ENCODE measurements around the gene IL6R. TPM values are rescaled to one million over a fixed set of nuclear protein-coding genes. Genes with fewer than 3 reads are reported as not detected.

IL6R gene
- total RNA-seq, 4 donors from 2014 or later = 44.7 to 59.4 (median 55.5) TPM

- TF ChIP-seq POLR2AphosphoS5 (IDR thresholded peaks at IDR 0.05) (peak; percentile 13), CTCF (IDR thresholded peaks at IDR 0.05) (no peak), EP300 (IDR thresholded peaks at IDR 0.05) (no peak), POLR2A (IDR thresholded peaks at IDR 0.05) (no peak)
- no peaks in the 10 kb centered on the region for H3K9me3 ChIP-seq
- H3K27ac ChIP-seq = peak overlapping the region in 3 of 4 donors; percentile 55 to 63 (median 57)
- H3K27me3 ChIP-seq = no peaks in the 10 kb centered on the region
- H3K36me3 ChIP-seq = peaks cover 0 to 100% of the 10 kb centered on the region in 2 donors
- peak; percentile 91 for ATAC-seq
- 35 to 58% methylated on average over 4 to 5 of the region's 5 CpGs for WGBS, 2 donors (ENCODE audit: low coverage in 1 of 2)
- no peak overlapping the region for H3K4me3 ChIP-seq
- H3K4me1 ChIP-seq = peaks cover 0 to 24% (median 11%) of the 10 kb centered on the region in 3 donors
Observed at GRCh38 chr1:154453574-154454352, 48.6 kb downstream of the IL6R start.

GRCh38 chr1:154454386-154455120 lies 49.4 kb downstream of the IL6R start:
- no peak for ATAC-seq
- H3K27ac ChIP-seq = peak overlapping the region in 3 of 4 donors; percentile 55 to 63 (median 57)
- H3K4me1 ChIP-seq = peaks cover 0 to 28% (median 11%) of the 10 kb centered on the region in 3 donors
- H3K9me3 ChIP-seq = no peaks in the 10 kb centered on the region
- TF ChIP-seq CTCF (IDR thresholded peaks at IDR 0.05) = no peak
- no peak for TF ChIP-seq POLR2A (IDR thresholded peaks at IDR 0.05)
- no peak for TF ChIP-seq EP300 (IDR thresholded peaks at IDR 0.05)
- TF ChIP-seq POLR2AphosphoS5 (IDR thresholded peaks at IDR 0.05) = no peak
- 85% methylated on average over 4 of the region's 5 CpGs for WGBS, 2 donors (ENCODE audit: low coverage in 1 of 2)
- no peaks in the 10 kb centered on the region for H3K27me3 ChIP-seq
- no peak overlapping the region for H3K4me3 ChIP-seq
- peaks cover 0 to 99% of the 10 kb centered on the region in 2 donors for H3K36me3 ChIP-seq

- TF ChIP-seq POLR2AphosphoS5 (IDR thresholded peaks at IDR 0.05) (no peak), CTCF (IDR thresholded peaks at IDR 0.05) (no peak), EP300 (IDR thresholded peaks at IDR 0.05) (no peak), POLR2A (IDR thresholded peaks at IDR 0.05) (no peak)
- no peak for ATAC-seq
- no peaks in the 10 kb centered on the region for H3K27me3 ChIP-seq
- H3K4me3 ChIP-seq = no peak overlapping the region
- H3K27ac ChIP-seq = no peak overlapping the region
- H3K9me3 ChIP-seq = no peaks in the 10 kb centered on the region
- peaks cover 0 to 29% (median 11%) of the 10 kb centered on the region in 3 donors for H3K4me1 ChIP-seq
- peaks cover 0 to 99% of the 10 kb centered on the region in 2 donors for H3K36me3 ChIP-seq
- WGBS, 2 donors (ENCODE audit: low coverage in 1 of 2) = 83 to 85% methylated on average over 5 to 6 of the region's 6 CpGs
Observed at GRCh38 chr1:154456631-154457030, 51.5 kb downstream of the IL6R start.

- H3K27ac ChIP-seq = peak overlapping the region in 3 of 4 donors; percentile 31 to 75 (median 73)
- TF ChIP-seq POLR2A (IDR thresholded peaks at IDR 0.05) (no peak), EP300 (IDR thresholded peaks at IDR 0.05) (no peak), POLR2AphosphoS5 (IDR thresholded peaks at IDR 0.05) (no peak), CTCF (IDR thresholded peaks at IDR 0.05) (no peak)
- no peaks in the 10 kb centered on the region for H3K27me3 ChIP-seq
- peaks cover 0 to 79% of the 10 kb centered on the region in 2 donors for H3K36me3 ChIP-seq
- H3K9me3 ChIP-seq = no peaks in the 10 kb centered on the region
- ATAC-seq = no peak
- H3K4me3 ChIP-seq = no peak overlapping the region
- peaks cover 5 to 35% (median 6%) of the 10 kb centered on the region in 3 donors for H3K4me1 ChIP-seq
Observed at GRCh38 chr1:154459080-154459479, 53.9 kb downstream of the IL6R start.
